Transverse colon (tissue), 4 donors: ENCODE measurements around the gene ATAD3C. TPM values are rescaled to one million over a fixed set of nuclear protein-coding genes. Genes with fewer than 3 reads are reported as not detected.
"Not testable (repeated sequence)": the region's sequence is repeated elsewhere in the genome, so short reads cannot be mapped to it uniquely, and the experiment has no call there.

ENCODE experiments used
- DNase-seq: peaks from one replicate; pipeline ENCODE4 v3.0.0-alpha.2; 2019
- H3K27ac ChIP-seq, 4 donors: fragments of 200-600 bp; sonication (generic); 2 replicates each; pipeline ENCODE4 v1.5.1; 2016 to 2018; ENCODE audit warnings: inconsistent platforms in 4 of 4
- H3K27me3 ChIP-seq: fragments of 200-600 bp; sonication (generic); 2 replicates; pipeline ENCODE4 v1.5.1; 2017; ENCODE audit warnings: inconsistent platforms
- H3K36me3 ChIP-seq, 4 donors: fragments of 200-600 bp; sonication (generic); 2 replicates each; pipeline ENCODE4 v1.5.1; 2017 to 2019; ENCODE audit warnings: inconsistent platforms in 4 of 4
- H3K4me1 ChIP-seq, 4 donors: fragments of 200-600 bp; sonication (generic); 2 replicates each; pipeline ENCODE4 v1.5.1; 2017 to 2020; ENCODE audit warnings: inconsistent platforms in 4 of 4
- H3K4me3 ChIP-seq, 4 donors: fragments of 200-600 bp; sonication (generic); 1 replicate in 1 of 4; 2 replicates in 3 of 4; pipeline versions ENCODE4 v1.5.1 to v1.6.1; 2017 to 2019; ENCODE audit warnings: inconsistent platforms in 4 of 4
- H3K9me3 ChIP-seq, 2 donors: fragments of 200-600 bp; sonication (generic); 2 replicates each; pipeline ENCODE4 v1.5.1; 2017 to 2019; ENCODE audit warnings: inconsistent platforms in 2 of 2
- CTCF ChIP-seq, 5 experiments: fragments of 200-600 bp in 3 of 5; fragments of 450-650 bp in 2 of 5; sonication (generic) in 3 of 5; IDR thresholded peaks; 1 replicate in 2 of 5; 2 replicates in 3 of 5; pipeline ENCODE4 v1.5.1; 2016 to 2017; ENCODE audit warnings: antibody characterized with exemption in 5 of 5, inconsistent platforms in 3 of 5, mild to moderate bottlenecking in 2 of 5, moderate library complexity in 1 of 5
- EP300 ChIP-seq: sonication (generic); formaldehyde crosslinking; IDR thresholded peaks from one replicate; pipeline ENCODE4 v1.6.1; 2017; ENCODE audit warnings: antibody characterized with exemption, low read depth
- POLR2A ChIP-seq: fragments of 450-650 bp; IDR thresholded peaks from one replicate; pipeline ENCODE4 v1.6.1; 2016; ENCODE audit warnings: antibody characterized with exemption, mild to moderate bottlenecking, moderate library complexity
- POLR2AphosphoS5 ChIP-seq, 3 donors: sonication (generic); formaldehyde crosslinking; IDR thresholded peaks; one replicate each; pipeline ENCODE4 v1.6.1; 2016; ENCODE audit warnings: antibody characterized with exemption in 3 of 3
- WGBS, 2 donors: methylation state at CpG; one replicate each; pipeline ENCODE4 v1.1.5; 2018; ENCODE audit warnings: low coverage in 1 of 2; 5-methylcytosine and 5-hydroxymethylcytosine counted together
- in situ Hi-C, 4 donors: fragments of 200-750 bp; cut with MboI; loops; one replicate each; pipeline versions ENCODE4 v1.15.0 to v1.15.1; 2017; ENCODE audit warnings: low sequenced_read_pairs in 3 of 4, low pct_ligation_motif_present in 1 of 4, low pct_unique_long_range_greater_than_20kb in 1 of 4
- intact Hi-C: fragments of 100-400 bp; cut with DNase I; formaldehyde crosslinking; loops from one replicate; pipeline ENCODE4 v1.15.1; 2023; ENCODE audit warnings: low total_unique reads
- total RNA-seq, 4 donors: library from RNA; depleted of rRNA; stranded (reverse); fragments of >200 nt; gene quantifications; one replicate each; pipeline ENCODE4 v1.1.0, GENCODE V29; 2016

Gene ATAD3C
- total RNA-seq, 4 donors from 2014 or later, result 0.75 to 1.3 (median 1.00) TPM; not detected in 1

GRCh38 chr1:1517973-1518620 is 68.6 kb downstream of the ATAD3C start:
- 95% methylated on average over 19 of the region's 28 CpGs; no CpG with 5 or more reads in 1 of the 2 donors for WGBS, 2 donors
- in situ Hi-C loops (no loop called here), intact Hi-C loops (no loop called here)
- Histone ChIP-seq H3K27me3 (no peaks in the 10 kb centered on the region), H3K27ac (no peak overlapping the region), H3K4me3 (no peak overlapping the region), H3K36me3 (peaks cover 0 to 8% (median 2%) of the 10 kb centered on the region in 4 donors), H3K4me1 (peaks cover 0 to 3% (median 2%) of the 10 kb centered on the region in 4 donors), H3K9me3 (no peaks in the 10 kb centered on the region)
- DNase-seq, result no peak
- TF ChIP-seq POLR2A (no peak), POLR2AphosphoS5 (IDR thresholded peaks at IDR 0.05) (no peak), CTCF (IDR thresholded peaks at IDR 0.05) (no peak), EP300 (no peak)

- 95% methylated on average over 14 of the region's 19 CpGs; no CpG with 5 or more reads in 1 of the 2 donors for WGBS, 2 donors
- in situ Hi-C loops, H3K27ac ChIP-seq, H3K36me3 ChIP-seq, H3K9me3 ChIP-seq, H3K4me1 ChIP-seq, H3K4me3 ChIP-seq, DNase-seq, H3K27me3 ChIP-seq, intact Hi-C loops: not testable (repeated sequence)
Measured at GRCh38 chr1:1518621-1519007, 69.1 kb downstream of the ATAD3C start.

Other genes starting within 250 kb of the ATAD3C start
- 1 to 10 TPM in 2 of 4 donors, not detected in 2; 3.3 to 7.9 TPM for gene TNFRSF18, start 243.1 kb upstream of the ATAD3C start, total RNA-seq
- 1 to 10 TPM in 1 of 4 donors, under 1 TPM in 1, not detected in 2; 0.55 to 4.8 TPM for gene TNFRSF4, start 235.5 kb upstream of the ATAD3C start, total RNA-seq
- 100 to 1,000 TPM; 153 to 267 (median 226) TPM for gene SDF4, start 217.7 kb upstream of the ATAD3C start, total RNA-seq
- gene B3GALT6, start 217.5 kb upstream of the ATAD3C start, total RNA-seq, result 10 to 100 TPM in 3 of 4 donors, 1 to 10 TPM in 1; 8.5 to 24.9 (median 12.2) TPM
- 10 to 100 TPM in 3 of 4 donors, not detected in 1; 11.9 to 52.8 (median 15.7) TPM for gene C1QTNF12, start 203.0 kb upstream of the ATAD3C start, total RNA-seq
- 100 to 1,000 TPM in 1 of 4 donors, 10 to 100 TPM in 3; 49.6 to 110 (median 59.1) TPM for gene UBE2J2, start 175.8 kb upstream of the ATAD3C start, total RNA-seq
- 1 to 10 TPM; 1.5 to 3.5 (median 2.4) TPM for gene SCNN1D, start 169.3 kb upstream of the ATAD3C start, total RNA-seq
- gene ACAP3, start 141.8 kb upstream of the ATAD3C start, total RNA-seq, result 100 to 1,000 TPM in 2 of 4 donors, 10 to 100 TPM in 2; 52.4 to 190 (median 99.5) TPM
- gene PUSL1, start 141.1 kb upstream of the ATAD3C start, total RNA-seq, result 10 to 100 TPM in 3 of 4 donors, 1 to 10 TPM in 1; 7.0 to 35.9 (median 20.5) TPM
- gene INTS11, start 125.0 kb upstream of the ATAD3C start, total RNA-seq, result 100 to 1,000 TPM; 118 to 424 (median 140) TPM
- gene CPTP, start 124.9 kb upstream of the ATAD3C start, total RNA-seq, result 100 to 1,000 TPM in 1 of 4 donors, 10 to 100 TPM in 3; 48.0 to 134 (median 77.7) TPM
- gene TAS1R3, start 118.4 kb upstream of the ATAD3C start, total RNA-seq, result 1 to 10 TPM in 2 of 4 donors, under 1 TPM in 1, not detected in 1; 0.40 to 2.0 (median 1.9) TPM
- gene DVL1, start 100.3 kb upstream of the ATAD3C start, total RNA-seq, result 100 to 1,000 TPM; 103 to 182 (median 115) TPM
- gene MXRA8, start 91.1 kb upstream of the ATAD3C start, total RNA-seq, result 100 to 1,000 TPM in 1 of 4 donors, 10 to 100 TPM in 3; 31.1 to 145 (median 57.1) TPM
- gene AURKAIP1, start 74.5 kb upstream of the ATAD3C start, total RNA-seq, result 100 to 1,000 TPM; 110 to 197 (median 167) TPM
- gene CCNL2, start 50.4 kb upstream of the ATAD3C start, total RNA-seq, result 100 to 1,000 TPM; 169 to 657 (median 349) TPM
- 100 to 1,000 TPM in 1 of 4 donors, 10 to 100 TPM in 3; 40.0 to 183 (median 97.0) TPM for gene MRPL20, start 42.4 kb upstream of the ATAD3C start, total RNA-seq
- gene ANKRD65, start 28.4 kb upstream of the ATAD3C start, total RNA-seq, result 1 to 10 TPM in 3 of 4 donors, under 1 TPM in 1; 0.80 to 4.5 (median 1.9) TPM
- gene VWA1, start 14.0 kb upstream of the ATAD3C start, total RNA-seq, result 10 to 100 TPM; 29.4 to 82.0 (median 51.6) TPM
- 100 to 1,000 TPM in 1 of 4 donors, 10 to 100 TPM in 3; 15.6 to 269 (median 39.2) TPM for gene ATAD3B, start 22.1 kb downstream of the ATAD3C start, total RNA-seq
- gene ATAD3A, start 62.5 kb downstream of the ATAD3C start, total RNA-seq, result 10 to 100 TPM; 14.6 to 34.4 (median 20.4) TPM
- gene TMEM240, start 90.9 kb downstream of the ATAD3C start, total RNA-seq, result 10 to 100 TPM in 1 of 4 donors, 1 to 10 TPM in 2, not detected in 1; 3.8 to 27.3 (median 4.2) TPM
- gene SSU72, start 125.2 kb downstream of the ATAD3C start, total RNA-seq, result 100 to 1,000 TPM in 3 of 4 donors, 10 to 100 TPM in 1; 95.0 to 162 (median 136) TPM
- gene FNDC10, start 150.4 kb downstream of the ATAD3C start, total RNA-seq, result 1 to 10 TPM; 1.5 to 4.6 (median 3.7) TPM
- gene MIB2, start 165.8 kb downstream of the ATAD3C start, total RNA-seq, result 100 to 1,000 TPM in 3 of 4 donors, 10 to 100 TPM in 1; 94.2 to 346 (median 224) TPM
- gene MMP23B, start 182.5 kb downstream of the ATAD3C start, total RNA-seq, result 10 to 100 TPM in 2 of 4 donors, 1 to 10 TPM in 2; 4.9 to 58.9 (median 9.9) TPM
- 100 to 1,000 TPM in 1 of 4 donors, 10 to 100 TPM in 3; 28.4 to 183 (median 60.5) TPM for gene CDK11B, start 209.3 kb downstream of the ATAD3C start, total RNA-seq
- gene SLC35E2B, start 243.1 kb downstream of the ATAD3C start, total RNA-seq, result 100 to 1,000 TPM in 2 of 4 donors, 10 to 100 TPM in 2; 63.4 to 202 (median 83.9) TPM